Liver (tissue), 9 donors: Measurements from ENCODE around the gene RGS7. TPM values are rescaled to one million over a fixed set of nuclear protein-coding genes. Genes with fewer than 3 reads are reported as not detected.

ENCODE experiments used
- DNase-seq: peaks from one replicate; pipeline ENCODE4 v3.0.0-alpha.2; 2017; ENCODE audit warnings: low spot score
- H3K27ac ChIP-seq, 2 donors: one replicate each; pipeline ENCODE4 v1.7.0; 2013; ENCODE audit warnings: inconsistent platforms in 2 of 2, low read length in 2 of 2, control low read depth in 1 of 2, low read depth in 1 of 2, mild to moderate bottlenecking in 1 of 2
- H3K27me3 ChIP-seq, 4 donors: one replicate each; pipeline versions ENCODE4 v1.6.1 to v1.7.0; 2013; ENCODE audit warnings: low read length in 3 of 4, inconsistent platforms in 1 of 4, mild to moderate bottlenecking in 1 of 4, moderate library complexity in 1 of 4; ENCODE audit not compliant: control insufficient read depth in 4 of 4, insufficient read depth in 4 of 4
- H3K36me3 ChIP-seq, 4 donors: one replicate each; pipeline versions ENCODE4 v1.6.1 to v1.7.0; 2013; ENCODE audit warnings: low read length in 3 of 4, mild to moderate bottlenecking in 3 of 4, low read depth in 1 of 4, moderate library complexity in 1 of 4; ENCODE audit not compliant: control insufficient read depth in 4 of 4, insufficient read depth in 3 of 4
- H3K4me1 ChIP-seq, 4 donors: one replicate each; pipeline versions ENCODE4 v1.6.1 to v1.7.0; 2013; ENCODE audit warnings: low read length in 3 of 4, mild to moderate bottlenecking in 3 of 4, moderate library complexity in 1 of 4; ENCODE audit not compliant: control insufficient read depth in 4 of 4, insufficient read depth in 4 of 4
- H3K4me3 ChIP-seq, 3 donors: one replicate each; pipeline versions ENCODE4 v1.6.1 to v1.7.0; 2013; ENCODE audit warnings: low read length in 3 of 3, control low read depth in 1 of 3, low read depth in 1 of 3, mild to moderate bottlenecking in 1 of 3
- H3K9ac ChIP-seq, 2 donors: one replicate each; pipeline ENCODE4 v1.7.0; 2013; ENCODE audit warnings: low read length in 2 of 2, mild to moderate bottlenecking in 2 of 2, moderate library complexity in 2 of 2, control low read depth in 1 of 2, low read depth in 1 of 2
- H3K9me3 ChIP-seq, 4 donors: one replicate each; pipeline versions ENCODE4 v1.6.1 to v1.7.0; 2013; ENCODE audit warnings: low read length in 3 of 4; ENCODE audit not compliant: control insufficient read depth in 4 of 4
- ATF3 ChIP-seq: IDR thresholded peaks from 2 replicates; pipeline ENCODE4 v1.6.1; 2016; ENCODE audit warnings: antibody characterized with exemption
- EGR1 ChIP-seq, 2 donors: IDR thresholded peaks; 2 replicates each; pipeline ENCODE4 v1.6.1; 2016 to 2018; ENCODE audit warnings: antibody characterized with exemption in 2 of 2, low read depth in 2 of 2
- FOXA1 ChIP-seq: IDR thresholded peaks from 2 replicates; pipeline ENCODE4 v1.6.1; 2016; ENCODE audit warnings: antibody characterized with exemption
- GABPA ChIP-seq, 2 donors: IDR thresholded peaks in 1 of 2; conservative IDR thresholded peaks in 1 of 2; 2 replicates each; pipeline ENCODE4 v1.6.1; 2016; ENCODE audit warnings: antibody characterized with exemption in 2 of 2, mild to moderate bottlenecking in 1 of 2, moderate library complexity in 1 of 2
- HNF4A ChIP-seq, 2 donors: conservative IDR thresholded peaks; 2 replicates each; pipeline ENCODE4 v1.6.1; 2016; ENCODE audit warnings: antibody characterized with exemption in 2 of 2, mild to moderate bottlenecking in 2 of 2
- HNF4G ChIP-seq: IDR thresholded peaks from 2 replicates; pipeline ENCODE4 v1.6.1; 2016; ENCODE audit warnings: antibody characterized with exemption
- JUND ChIP-seq, 2 donors: IDR thresholded peaks; 2 replicates each; pipeline ENCODE4 v1.6.1; 2016; ENCODE audit warnings: antibody characterized with exemption in 2 of 2
- NR2F2 ChIP-seq: IDR thresholded peaks from 2 replicates; pipeline ENCODE4 v1.6.1; 2016; ENCODE audit warnings: antibody characterized with exemption
- RAD21 ChIP-seq, 2 donors: IDR thresholded peaks; 2 replicates each; pipeline ENCODE4 v1.6.1; 2016; ENCODE audit warnings: antibody characterized with exemption in 2 of 2, mild to moderate bottlenecking in 2 of 2
- RXRA ChIP-seq, 2 donors: IDR thresholded peaks; 2 replicates each; pipeline ENCODE4 v1.6.1; 2017 to 2018; ENCODE audit warnings: antibody characterized with exemption in 2 of 2, mild to moderate bottlenecking in 1 of 2
- SP1 ChIP-seq: IDR thresholded peaks from 2 replicates; pipeline ENCODE4 v1.6.1; 2018; ENCODE audit warnings: antibody characterized with exemption, mild to moderate bottlenecking
- TAF1 ChIP-seq: conservative IDR thresholded peaks from 2 replicates; pipeline ENCODE4 v1.6.1; 2016; ENCODE audit warnings: antibody characterized with exemption, mild to moderate bottlenecking
- YY1 ChIP-seq: IDR thresholded peaks from 2 replicates; pipeline ENCODE4 v1.6.1; 2016; ENCODE audit warnings: antibody characterized with exemption, mild to moderate bottlenecking
- WGBS: extraction: QIAGEN DNeasy Blood & Tissue Kit; methylation state at CpG from one replicate; pipeline ENCODE4 v1.1.7; 2013; 5-methylcytosine and 5-hydroxymethylcytosine counted together
- polyA plus RNA-seq, 2 donors: library from polyadenylated mRNA; stranded (reverse) in 1 of 2; unstranded in 1 of 2; fragments of 200-250 nt in 1 of 2; fragments of >200 nt in 1 of 2; fragmentation: Nextera tagmentation in 1 of 2; extraction: Ambion mirVana in 1 of 2; gene quantifications; one replicate each; pipeline versions ENCODE4 v1.2.1 to v1.2.3, GENCODE V29; 2013 to 2015
- total RNA-seq, 2 donors: library from RNA; depleted of rRNA; stranded (reverse); fragments of >200 nt; gene quantifications; one replicate each; pipeline ENCODE4 v1.2.3, GENCODE V29; 2014
- TF ChIP-seq, protein P1 (sequence below): fragments of 150-350 bp; IDR thresholded peaks from 2 replicates; pipeline ENCODE4 v1.5.1; 2017; ENCODE audit warnings: improper control_type of control experiment, low read depth, low read length; ENCODE audit not compliant: missing input control
- TF ChIP-seq, protein P2 (sequence below): IDR thresholded peaks from 2 replicates; pipeline ENCODE4 v1.6.1; 2016; ENCODE audit warnings: antibody characterized with exemption
- TF ChIP-seq, protein P3 (sequence below): IDR thresholded peaks from 2 replicates; pipeline ENCODE4 v1.6.1; 2016; ENCODE audit warnings: antibody characterized with exemption
- TF ChIP-seq, protein P4 (sequence below): IDR thresholded peaks from 2 replicates; pipeline ENCODE4 v1.6.1; 2016; ENCODE audit warnings: antibody characterized with exemption, mild to moderate bottlenecking
- donor health status: healthy.
- donor health status: healthy.
- donor health status: healthy.
- donor health status: healthy.
- donor health status: healthy.

Gene RGS7
- total and polyA plus RNA-seq, 4 donors = 0.05 to 0.18 TPM; not detected in 2

DNA sequence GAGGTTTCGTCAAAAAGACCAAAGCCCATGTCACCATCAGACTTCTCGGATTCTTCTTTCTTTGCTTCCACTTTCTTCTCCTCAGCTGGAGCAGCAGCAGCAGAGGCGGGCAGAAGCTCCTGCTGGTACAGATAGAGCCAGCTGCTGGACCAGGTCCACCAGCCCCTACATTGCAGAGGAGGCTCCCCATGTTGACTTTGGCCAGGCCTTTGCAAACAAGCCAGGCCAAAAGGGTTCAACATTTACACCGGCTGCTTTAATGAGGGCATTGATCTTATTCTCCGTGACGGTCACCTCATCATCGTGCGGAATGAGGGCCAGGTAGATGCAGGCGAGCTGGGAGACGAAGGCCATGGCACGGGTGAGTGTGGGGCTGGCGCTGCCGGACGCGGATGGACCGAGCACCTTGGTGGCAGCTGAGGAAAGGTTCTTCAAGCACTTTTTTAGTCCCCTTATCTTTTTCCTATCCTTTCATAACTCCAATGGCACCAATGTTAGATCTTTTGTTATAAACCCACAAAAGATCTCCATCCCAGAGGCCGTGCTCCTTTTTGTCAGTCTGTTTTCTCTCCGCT is 358.5 kb downstream of the RGS7 start (continued):
- TF ChIP-seq TAF1 = no peak
- TF ChIP-seq RAD21 (IDR thresholded peaks at IDR 0.05) = no peak
- no peak for TF ChIP-seq HNF4G
- no peak for TF ChIP-seq ATF3

DNA sequence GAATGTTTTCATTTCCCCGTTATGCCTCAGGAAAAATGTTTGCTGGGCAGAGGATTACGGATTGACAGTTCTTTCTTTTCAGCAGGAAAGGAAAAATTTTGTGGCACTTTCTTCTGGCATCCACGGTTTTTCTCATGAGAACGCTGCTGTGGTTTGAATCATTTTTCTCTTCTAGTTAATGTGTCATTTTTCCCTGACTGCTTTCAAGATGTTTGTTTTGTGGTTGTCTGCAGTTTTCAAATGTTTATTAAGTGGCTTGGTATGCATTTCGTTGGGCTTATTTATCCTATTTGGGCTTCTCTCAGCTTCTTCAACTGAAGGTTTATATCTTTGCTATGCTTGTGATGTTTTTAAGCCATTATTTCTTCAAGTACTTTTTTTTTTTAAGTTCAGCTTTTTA is 359.0 kb downstream of the RGS7 start:
- H3K4me3 ChIP-seq = no peak overlapping the region
- TF ChIP-seq RXRA (IDR thresholded peaks at IDR 0.05) = no peak
- TF ChIP-seq, protein P1, sequence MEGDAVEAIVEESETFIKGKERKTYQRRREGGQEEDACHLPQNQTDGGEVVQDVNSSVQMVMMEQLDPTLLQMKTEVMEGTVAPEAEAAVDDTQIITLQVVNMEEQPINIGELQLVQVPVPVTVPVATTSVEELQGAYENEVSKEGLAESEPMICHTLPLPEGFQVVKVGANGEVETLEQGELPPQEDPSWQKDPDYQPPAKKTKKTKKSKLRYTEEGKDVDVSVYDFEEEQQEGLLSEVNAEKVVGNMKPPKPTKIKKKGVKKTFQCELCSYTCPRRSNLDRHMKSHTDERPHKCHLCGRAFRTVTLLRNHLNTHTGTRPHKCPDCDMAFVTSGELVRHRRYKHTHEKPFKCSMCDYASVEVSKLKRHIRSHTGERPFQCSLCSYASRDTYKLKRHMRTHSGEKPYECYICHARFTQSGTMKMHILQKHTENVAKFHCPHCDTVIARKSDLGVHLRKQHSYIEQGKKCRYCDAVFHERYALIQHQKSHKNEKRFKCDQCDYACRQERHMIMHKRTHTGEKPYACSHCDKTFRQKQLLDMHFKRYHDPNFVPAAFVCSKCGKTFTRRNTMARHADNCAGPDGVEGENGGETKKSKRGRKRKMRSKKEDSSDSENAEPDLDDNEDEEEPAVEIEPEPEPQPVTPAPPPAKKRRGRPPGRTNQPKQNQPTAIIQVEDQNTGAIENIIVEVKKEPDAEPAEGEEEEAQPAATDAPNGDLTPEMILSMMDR = no peak
- no peak for TF ChIP-seq RAD21 (IDR thresholded peaks at IDR 0.05)
- no peak for TF ChIP-seq YY1
- no peak for TF ChIP-seq FOXA1
- 59% methylated on average over 5 of the region's 5 CpGs for WGBS
- no peaks in the 10 kb centered on the region for H3K36me3 ChIP-seq
- no peaks in the 10 kb centered on the region for H3K9me3 ChIP-seq
- DNase-seq = no peak
- no peak overlapping the region for H3K9ac ChIP-seq
- H3K4me1 ChIP-seq = peaks cover 0 to 9% (median 5%) of the 10 kb centered on the region in 4 donors
- H3K27ac ChIP-seq = no peak overlapping the region
- H3K27me3 ChIP-seq = peaks cover 0 to 2% (median 0%) of the 10 kb centered on the region in 4 donors

- Histone ChIP-seq H3K36me3 (no peaks in the 10 kb centered on the region), H3K27me3 (peaks cover 0 to 3% (median 0%) of the 10 kb centered on the region in 4 donors), H3K4me1 (peaks cover 0 to 1% (median under 1%) of the 10 kb centered on the region in 4 donors), H3K4me3 (no peak overlapping the region), H3K9me3 (no peaks in the 10 kb centered on the region), H3K9ac (no peak overlapping the region), H3K27ac (no peak overlapping the region)
- TF ChIP-seq HNF4A (conservative IDR thresholded peaks at IDR 0.05) (no peak), JUND (IDR thresholded peaks at IDR 0.05) (no peak), NR2F2 (no peak), ATF3 (no peak), SP1 (no peak), EGR1 (IDR thresholded peaks at IDR 0.05; ENCODE audit: low read depth in 2 of 2) (no peak), GABPA (IDR thresholded peaks at IDR 0.05 in 1 of 2, conservative IDR thresholded peaks at IDR 0.05 in 1 of 2) (no peak), HNF4G (no peak), RAD21 (IDR thresholded peaks at IDR 0.05) (no peak), YY1 (no peak)
- TF ChIP-seq, protein P2, sequence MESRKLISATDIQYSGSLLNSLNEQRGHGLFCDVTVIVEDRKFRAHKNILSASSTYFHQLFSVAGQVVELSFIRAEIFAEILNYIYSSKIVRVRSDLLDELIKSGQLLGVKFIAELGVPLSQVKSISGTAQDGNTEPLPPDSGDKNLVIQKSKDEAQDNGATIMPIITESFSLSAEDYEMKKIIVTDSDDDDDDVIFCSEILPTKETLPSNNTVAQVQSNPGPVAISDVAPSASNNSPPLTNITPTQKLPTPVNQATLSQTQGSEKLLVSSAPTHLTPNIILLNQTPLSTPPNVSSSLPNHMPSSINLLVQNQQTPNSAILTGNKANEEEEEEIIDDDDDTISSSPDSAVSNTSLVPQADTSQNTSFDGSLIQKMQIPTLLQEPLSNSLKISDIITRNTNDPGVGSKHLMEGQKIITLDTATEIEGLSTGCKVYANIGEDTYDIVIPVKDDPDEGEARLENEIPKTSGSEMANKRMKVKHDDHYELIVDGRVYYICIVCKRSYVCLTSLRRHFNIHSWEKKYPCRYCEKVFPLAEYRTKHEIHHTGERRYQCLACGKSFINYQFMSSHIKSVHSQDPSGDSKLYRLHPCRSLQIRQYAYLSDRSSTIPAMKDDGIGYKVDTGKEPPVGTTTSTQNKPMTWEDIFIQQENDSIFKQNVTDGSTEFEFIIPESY = no peak
- TF ChIP-seq, protein P1 = no peak
- TF ChIP-seq, protein P3, sequence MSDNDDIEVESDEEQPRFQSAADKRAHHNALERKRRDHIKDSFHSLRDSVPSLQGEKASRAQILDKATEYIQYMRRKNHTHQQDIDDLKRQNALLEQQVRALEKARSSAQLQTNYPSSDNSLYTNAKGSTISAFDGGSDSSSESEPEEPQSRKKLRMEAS = no peak
- TF ChIP-seq, protein P4, sequence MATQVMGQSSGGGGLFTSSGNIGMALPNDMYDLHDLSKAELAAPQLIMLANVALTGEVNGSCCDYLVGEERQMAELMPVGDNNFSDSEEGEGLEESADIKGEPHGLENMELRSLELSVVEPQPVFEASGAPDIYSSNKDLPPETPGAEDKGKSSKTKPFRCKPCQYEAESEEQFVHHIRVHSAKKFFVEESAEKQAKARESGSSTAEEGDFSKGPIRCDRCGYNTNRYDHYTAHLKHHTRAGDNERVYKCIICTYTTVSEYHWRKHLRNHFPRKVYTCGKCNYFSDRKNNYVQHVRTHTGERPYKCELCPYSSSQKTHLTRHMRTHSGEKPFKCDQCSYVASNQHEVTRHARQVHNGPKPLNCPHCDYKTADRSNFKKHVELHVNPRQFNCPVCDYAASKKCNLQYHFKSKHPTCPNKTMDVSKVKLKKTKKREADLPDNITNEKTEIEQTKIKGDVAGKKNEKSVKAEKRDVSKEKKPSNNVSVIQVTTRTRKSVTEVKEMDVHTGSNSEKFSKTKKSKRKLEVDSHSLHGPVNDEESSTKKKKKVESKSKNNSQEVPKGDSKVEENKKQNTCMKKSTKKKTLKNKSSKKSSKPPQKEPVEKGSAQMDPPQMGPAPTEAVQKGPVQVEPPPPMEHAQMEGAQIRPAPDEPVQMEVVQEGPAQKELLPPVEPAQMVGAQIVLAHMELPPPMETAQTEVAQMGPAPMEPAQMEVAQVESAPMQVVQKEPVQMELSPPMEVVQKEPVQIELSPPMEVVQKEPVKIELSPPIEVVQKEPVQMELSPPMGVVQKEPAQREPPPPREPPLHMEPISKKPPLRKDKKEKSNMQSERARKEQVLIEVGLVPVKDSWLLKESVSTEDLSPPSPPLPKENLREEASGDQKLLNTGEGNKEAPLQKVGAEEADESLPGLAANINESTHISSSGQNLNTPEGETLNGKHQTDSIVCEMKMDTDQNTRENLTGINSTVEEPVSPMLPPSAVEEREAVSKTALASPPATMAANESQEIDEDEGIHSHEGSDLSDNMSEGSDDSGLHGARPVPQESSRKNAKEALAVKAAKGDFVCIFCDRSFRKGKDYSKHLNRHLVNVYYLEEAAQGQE = no peak
- whole genome bisulfite sequencing = 84% methylated on average over 2 of the region's 2 CpGs
- no peak for DNase-seq
Measured at GRCh38 chr1:240993004-240993403, 364.0 kb downstream of the RGS7 start.
